DMS 273 (cell line): ENCODE data around the gene TIAM2.
"Not testable (repeated sequence)": the region's sequence is repeated elsewhere in the genome, so short reads cannot be mapped to it uniquely, and the experiment has no call there.

ENCODE experiments used
- DNase-seq: peaks from one replicate; lab custom pipeline; 2025; ENCODE audit not compliant: unreplicated experiment; lab: John Stamatoyannopoulos, UW

The TIAM2 gene

GRCh38 chr6:155157101-155157500 lies 162.0 kb downstream of the TIAM2 start:
- DNase-seq: no peak

GRCh38 chr6:155158030-155158843 lies 163.1 kb downstream of the TIAM2 start:
- DNase-seq: no peak

- DNase-seq: no peak
These were observed 167.6 kb downstream of the TIAM2 start for GRCh38 chr6:155162682-155163081.

- DNase-seq: no peak
These were observed 168.5 kb downstream of the TIAM2 start for GRCh38 chr6:155163601-155164000.

GRCh38 chr6:155165029-155165710 lies 170.1 kb downstream of the TIAM2 start:
- no peak for DNase-seq

- DNase-seq: no peak
These were observed 175.4 kb downstream of the TIAM2 start for GRCh38 chr6:155170519-155170918.

- peak; percentile 88 for DNase-seq
These were observed 176.1 kb downstream of the TIAM2 start for GRCh38 chr6:155171109-155171746.

- DNase-seq: peak; percentile 82
These were observed 176.8 kb downstream of the TIAM2 start for GRCh38 chr6:155171747-155172449.

- DNase-seq: no peak
These were observed 178.4 kb downstream of the TIAM2 start for GRCh38 chr6:155173488-155173887.

- peak; percentile 94 for DNase-seq
These were observed 179.6 kb downstream of the TIAM2 start for GRCh38 chr6:155174576-155175211.

GRCh38 chr6:155177363-155177961 lies 182.3 kb downstream of the TIAM2 start:
- DNase-seq: peak; percentile 85

- DNase-seq: no peak
These were observed 186.4 kb downstream of the TIAM2 start for GRCh38 chr6:155181498-155181897.

GRCh38 chr6:155182103-155182502 lies 187.0 kb downstream of the TIAM2 start:
- DNase-seq: no peak

- no peak for DNase-seq
These were observed 188.0 kb downstream of the TIAM2 start for GRCh38 chr6:155183095-155183494.

GRCh38 chr6:155185041-155185440 lies 189.9 kb downstream of the TIAM2 start:
- not testable (repeated sequence) for DNase-seq

- no peak for DNase-seq
These were observed 190.4 kb downstream of the TIAM2 start for GRCh38 chr6:155185544-155185943.

GRCh38 chr6:155186052-155186658 lies 191.0 kb downstream of the TIAM2 start:
- no peak for DNase-seq

GRCh38 chr6:155187106-155187505 lies 192.0 kb downstream of the TIAM2 start:
- no peak for DNase-seq

GRCh38 chr6:155187994-155188706 lies 193.0 kb downstream of the TIAM2 start:
- DNase-seq: no peak
